K562 (cell line): Measurements from ENCODE around the gene DMAC2.

Experiments
- CTCF ChIP-seq, 3 experiments: IDR thresholded peaks in 2 of 3; conservative IDR thresholded peaks in 1 of 3; 2 replicates each; pipeline ENCODE4 v1.5.1; 2011 to 2012; ENCODE audit warnings: low read length in 3 of 3, mild to moderate bottlenecking in 3 of 3, control low read depth in 2 of 3, improper control_type of control experiment in 1 of 3, inconsistent platforms in 1 of 3, low read depth in 1 of 3, mixed read lengths in 1 of 3, moderate library complexity in 1 of 3; ENCODE audit not compliant: insufficient read depth in 2 of 3
- EP300 ChIP-seq: IDR thresholded peaks from 2 replicates; pipeline ENCODE4 v1.6.1; 2012; ENCODE audit warnings: low read length, improper control_type of control experiment
- EZH2 ChIP-seq: IDR thresholded peaks from 2 replicates; pipeline ENCODE4 v1.6.1; 2012; ENCODE audit warnings: low read depth, mild to moderate bottlenecking, inconsistent platforms, low read length, borderline replicate concordance
- HCFC1 ChIP-seq: IDR thresholded peaks from 2 replicates; pipeline ENCODE4 v1.6.1; 2012; ENCODE audit warnings: low read depth, low read length, improper control_type of control experiment
- JUND ChIP-seq, 2 experiments: IDR thresholded peaks; 2 replicates in 1 of 2; 3 replicates in 1 of 2; pipeline ENCODE4 v1.6.1; 2011; ENCODE audit warnings: borderline replicate concordance in 2 of 2, low read depth in 2 of 2, low read length in 2 of 2, improper control_type of control experiment in 1 of 2, missing biosample characterization in 1 of 2, missing genetic modification characterization in 1 of 2, missing genetic modification reagents in 1 of 2
- PHF20 ChIP-seq: fragments of 450-650 bp; IDR thresholded peaks from 2 replicates; pipeline ENCODE4 v1.6.1; 2018; ENCODE audit not compliant: partially characterized antibody
- SP1 ChIP-seq: sonication (generic); formaldehyde crosslinking; IDR thresholded peaks from 2 replicates; pipeline ENCODE4 v1.8.1; 2022; ENCODE audit warnings: mild to moderate bottlenecking, missing genetic modification reagents
- TEAD4 ChIP-seq, 2 experiments: sonication (generic) in 1 of 2; formaldehyde crosslinking in 1 of 2; IDR thresholded peaks; 2 replicates each; pipeline versions ENCODE4 v1.6.1 to v1.8.0; 2012 to 2022; ENCODE audit warnings: borderline replicate concordance in 1 of 2, inconsistent platforms in 1 of 2, low read length in 1 of 2, mild to moderate bottlenecking in 1 of 2, missing genetic modification reagents in 1 of 2
- TRIM24 ChIP-seq, 2 experiments: fragments of 450-650 bp; IDR thresholded peaks; 2 replicates each; pipeline ENCODE4 v1.6.1; 2016
- ZBTB1 ChIP-seq: sonication (generic); formaldehyde crosslinking; IDR thresholded peaks from 2 replicates; pipeline ENCODE4 v1.8.1; 2023; ENCODE audit warnings: missing genetic modification reagents, low read depth, mild to moderate bottlenecking, borderline replicate concordance
- ZFP1 ChIP-seq: fragments of 450-650 bp; formaldehyde crosslinking; IDR thresholded peaks from 2 replicates; pipeline ENCODE4 v1.4.0; 2020; ENCODE audit warnings: mild to moderate bottlenecking, mixed read lengths
- ZFX ChIP-seq: sonication (generic); formaldehyde crosslinking; IDR thresholded peaks from 2 replicates; pipeline ENCODE4 v1.8.0; 2022; ENCODE audit warnings: mild to moderate bottlenecking, missing genetic modification reagents, moderate library complexity
- ZNF174 ChIP-seq: fragments of 250-450 bp; sonication (Bioruptor Pico); IDR thresholded peaks from 2 replicates; pipeline ENCODE4 v1.4.0; 2020; ENCODE audit warnings: mild to moderate bottlenecking

GRCh38 chr19:41402010-41402409 is 37.7 kb downstream of the DMAC2 start:
- TF ChIP-seq CTCF (IDR thresholded peaks at IDR 0.05 in 2 of 3, conservative IDR thresholded peaks at IDR 0.05 in 1 of 3; ENCODE audit: insufficient read depth in 2 of 3, low read depth in 1 of 3, low read length in 3 of 3), result no peak
- TF ChIP-seq TEAD4 (IDR thresholded peaks at IDR 0.05; ENCODE audit: low read length), result no peak
- TF ChIP-seq TEAD4 (CRISPR knock-in tag; IDR thresholded peaks at IDR 0.05; ENCODE audit: borderline replicate concordance), result no peak
- TF ChIP-seq ZBTB1 (CRISPR knock-in tag), result no peak
- TF ChIP-seq EZH2, result no peak
- TF ChIP-seq HCFC1, result no peak
- no peak for TF ChIP-seq ZFP1 (CRISPR knock-in tag)
- no peak for TF ChIP-seq EP300
- TF ChIP-seq ZFX (CRISPR knock-in tag), result no peak
- no peak for TF ChIP-seq ZNF174 (CRISPR knock-in tag)
- TF ChIP-seq TRIM24 (IDR thresholded peaks at IDR 0.05), result no peak
- TF ChIP-seq SP1 (CRISPR knock-in tag), result no peak
- no peak for TF ChIP-seq PHF20
- TF ChIP-seq JUND (IDR thresholded peaks at IDR 0.05; ENCODE audit: borderline replicate concordance, low read depth, low read length), result no peak
- TF ChIP-seq JUND (tag; IDR thresholded peaks at IDR 0.05; ENCODE audit: borderline replicate concordance, low read depth, low read length), result no peak
